Stimulated activated CD8-positive, alpha-beta memory T cell treated with anti-CD3 and anti-CD28 coated beads, Interleukin-7, amount 100 ng/mL, for 48 hours (primary cell): ENCODE measurements around the gene MRPL38.
A peak's percentile ranks its signal among the peaks of the same experiment; 100 is the strongest.
"Not testable (repeated sequence)": the region's sequence is repeated elsewhere in the genome, so short reads cannot be mapped to it uniquely, and the experiment has no call there.

Experiments
- DNase-seq, 2 donors: peaks; one replicate each; pipeline ENCODE4 v3.0.0-alpha.2; 2020; ENCODE audit warnings: low read depth in 1 of 2; ENCODE audit errors: extremely low read depth in 1 of 2

Gene MRPL38

DNA sequence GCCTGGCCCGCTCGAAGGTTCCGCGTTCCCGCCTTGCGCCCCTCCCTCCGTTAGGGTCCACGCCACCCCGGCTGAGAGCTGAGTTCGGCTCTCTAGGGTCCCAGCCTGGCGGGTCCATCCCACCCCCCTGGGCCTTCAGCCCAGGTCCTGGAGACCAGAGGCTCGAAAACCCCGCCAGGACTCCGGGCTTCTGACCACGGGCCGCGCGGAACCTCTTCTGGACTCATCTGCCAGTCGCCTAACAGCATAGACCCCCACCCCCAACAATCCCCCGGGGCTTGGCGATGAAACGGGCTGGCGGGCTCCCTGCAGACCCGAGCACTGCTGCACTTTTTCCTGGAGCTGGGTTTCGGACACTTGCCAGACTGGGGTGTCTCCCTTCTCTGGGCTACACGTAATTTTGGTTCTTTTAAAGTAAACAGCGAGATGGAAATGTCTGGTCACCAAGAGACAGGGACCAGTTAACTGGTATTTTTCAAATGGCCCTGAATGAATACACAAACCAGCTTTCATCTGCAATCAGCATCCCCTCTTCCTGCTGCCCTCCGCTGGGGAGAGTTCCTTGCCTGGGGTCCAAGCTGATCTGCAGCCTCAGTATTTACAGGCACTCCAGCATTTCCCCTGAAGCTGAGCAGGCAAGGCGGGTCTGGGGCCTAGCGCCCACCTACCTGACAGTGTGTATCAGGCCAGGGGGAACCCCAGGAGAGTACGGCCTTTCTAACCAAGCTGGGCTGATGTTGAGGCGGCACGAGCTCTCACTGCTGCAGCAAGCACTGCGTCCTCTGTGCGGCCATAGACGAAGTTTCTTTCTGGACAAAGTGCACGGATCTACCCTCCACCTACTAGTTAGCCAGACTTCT is 7.3 kb downstream of the MRPL38 start:
- no peak for DNase-seq

DNA sequence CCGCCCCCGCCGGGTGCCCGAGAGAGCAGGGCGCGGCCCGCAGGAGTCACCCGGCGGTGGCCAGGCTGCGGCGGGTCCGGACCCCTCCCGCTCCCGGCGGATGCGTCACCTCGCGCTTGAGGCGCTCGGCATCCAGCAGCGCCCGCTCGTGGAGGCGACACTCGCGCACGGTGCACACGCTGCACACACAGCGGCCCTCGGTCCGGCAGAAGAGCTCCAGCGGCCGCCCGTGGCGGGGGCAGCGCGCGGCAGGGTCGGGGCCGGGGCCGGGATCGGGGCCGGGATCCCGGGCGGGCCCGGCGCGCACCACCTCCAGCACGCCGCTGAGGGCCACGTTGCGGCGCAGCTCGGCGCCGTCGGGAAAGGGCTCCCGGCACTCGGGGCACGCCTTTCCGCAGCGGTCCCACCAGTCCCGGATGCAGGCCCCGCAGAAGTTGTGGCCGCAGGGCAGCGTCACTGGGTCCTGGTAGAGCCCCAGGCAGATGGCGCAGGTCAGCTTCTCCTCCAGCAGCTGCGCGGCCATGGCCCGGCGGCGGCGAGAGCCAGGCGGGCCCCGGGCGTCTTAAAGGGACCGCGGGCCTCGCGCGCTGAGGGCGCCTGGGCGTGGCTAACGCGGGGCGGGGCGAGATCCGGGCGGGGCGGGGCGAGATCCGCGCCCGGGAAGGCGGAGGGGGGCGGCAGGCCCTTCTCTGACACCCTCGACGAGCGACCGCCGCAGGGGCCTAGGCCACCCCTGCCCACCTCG is 8.1 kb downstream of the MRPL38 start, which contains the start of gene TRIM65:
Gene TRIM65 (minus strand): TSS at position 537 of the 745 bp plus-strand sequence. CDS start 14 bp downstream, at position 523.
- peak; percentile 72 to 73 for DNase-seq

GRCh38 chr17:75895370-75896155 is 9.1 kb downstream of the MRPL38 start:
- DNase-seq: no peak

DNA sequence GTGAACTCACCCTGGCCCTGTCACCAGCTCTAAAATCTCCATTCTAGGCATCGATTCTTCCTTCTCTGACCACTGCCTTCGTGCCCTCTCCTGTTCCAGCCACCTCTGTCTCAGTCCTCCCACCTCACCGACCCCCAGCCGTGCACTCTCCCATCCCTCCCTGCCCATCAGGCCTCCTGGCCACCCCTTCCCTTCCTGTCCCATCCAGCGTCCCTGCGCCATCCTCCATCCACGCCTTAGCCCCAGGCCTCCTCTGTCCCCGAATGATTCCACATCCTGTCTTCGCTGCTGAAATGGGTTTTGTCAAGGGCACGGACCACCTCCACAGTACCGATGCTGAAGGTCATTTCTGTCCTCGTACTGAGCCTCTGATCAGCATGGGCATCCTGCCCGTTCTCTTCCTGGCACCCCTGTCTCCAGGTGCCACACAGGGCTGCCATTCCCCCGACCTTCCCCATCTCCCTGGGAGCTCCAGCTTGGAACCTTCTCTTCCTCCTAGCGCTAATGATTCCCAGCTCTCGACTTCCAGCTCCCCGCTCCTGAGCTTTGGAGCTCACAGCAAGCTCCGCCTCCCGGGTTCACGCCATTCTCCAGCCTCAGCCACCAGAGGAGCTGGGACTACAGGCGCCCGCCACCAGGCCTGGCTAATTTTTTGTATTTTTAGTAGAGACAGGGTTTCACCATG is 10.5 kb downstream of the MRPL38 start:
- DNase-seq: no peak

- no peak for DNase-seq
These were observed 11.2 kb downstream of the MRPL38 start for GRCh38 chr17:75893305-75894048.

DNA sequence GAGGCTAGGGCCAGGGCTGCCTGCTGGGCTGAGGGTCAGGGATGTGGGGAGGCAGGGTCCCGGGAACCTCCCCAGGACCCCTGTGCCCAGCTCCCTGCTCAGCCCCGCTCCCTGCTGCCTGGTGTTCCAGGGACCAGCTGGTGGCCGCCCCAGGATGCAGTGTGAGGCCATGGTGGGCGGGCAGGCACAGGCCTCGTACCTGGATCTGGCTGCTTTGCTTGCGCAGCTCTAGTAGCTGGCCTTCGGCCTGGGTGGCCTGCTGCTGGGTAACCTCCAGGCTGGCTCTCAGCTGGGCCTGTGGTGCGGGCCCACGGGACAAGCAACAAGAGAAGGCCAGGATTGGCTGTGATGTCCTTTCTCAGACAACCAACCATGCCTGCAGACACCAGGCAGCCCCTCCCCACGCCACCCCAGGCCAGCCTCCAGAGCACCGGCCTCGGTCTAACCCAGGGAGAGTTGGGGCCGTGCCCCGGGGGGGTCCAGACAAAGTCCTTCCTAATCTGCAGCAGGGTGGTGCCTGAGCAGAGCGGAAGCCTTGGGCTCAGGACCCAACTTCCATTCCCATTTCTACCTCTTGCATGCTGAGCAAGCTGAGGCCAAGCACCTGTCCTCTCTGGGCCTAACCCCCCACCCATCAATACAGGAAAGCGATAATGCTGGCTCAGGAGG is 12.0 kb downstream of the MRPL38 start:
- no peak for DNase-seq

GRCh38 chr17:75891605-75892555 is 12.8 kb downstream of the MRPL38 start:
- no peak for DNase-seq

DNA sequence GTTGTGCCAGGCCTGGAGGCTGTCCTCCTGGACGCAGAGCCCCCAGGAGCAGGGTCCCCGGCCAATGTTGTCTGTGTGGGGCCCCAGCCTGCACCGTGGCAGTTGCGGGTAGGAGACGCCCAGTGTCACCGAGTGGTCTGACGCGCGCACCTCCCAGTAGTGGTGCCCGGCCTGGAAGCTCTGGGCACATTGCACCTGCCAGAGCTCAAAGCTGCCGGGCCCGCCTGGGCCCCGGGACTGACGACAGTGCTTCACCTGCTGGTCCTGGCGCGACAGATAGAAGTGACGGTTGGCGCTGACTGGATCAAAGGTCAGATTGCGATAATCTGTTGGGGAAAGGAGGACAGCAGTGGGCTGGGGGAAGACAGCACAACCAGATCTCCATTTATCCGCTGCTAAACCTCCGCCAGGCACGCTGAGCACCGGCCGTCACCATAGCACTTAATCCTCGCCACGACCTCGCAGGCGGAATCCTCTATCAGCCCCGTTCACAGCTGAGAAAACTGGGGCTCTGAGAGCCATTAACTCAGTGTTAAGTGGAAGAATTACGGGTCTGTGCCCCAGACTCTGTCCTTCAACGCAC is 13.6 kb downstream of the MRPL38 start:
- DNase-seq: no peak

- DNase-seq: no peak
These were observed 15.2 kb downstream of the MRPL38 start for GRCh38 chr17:75889454-75889853.

DNA sequence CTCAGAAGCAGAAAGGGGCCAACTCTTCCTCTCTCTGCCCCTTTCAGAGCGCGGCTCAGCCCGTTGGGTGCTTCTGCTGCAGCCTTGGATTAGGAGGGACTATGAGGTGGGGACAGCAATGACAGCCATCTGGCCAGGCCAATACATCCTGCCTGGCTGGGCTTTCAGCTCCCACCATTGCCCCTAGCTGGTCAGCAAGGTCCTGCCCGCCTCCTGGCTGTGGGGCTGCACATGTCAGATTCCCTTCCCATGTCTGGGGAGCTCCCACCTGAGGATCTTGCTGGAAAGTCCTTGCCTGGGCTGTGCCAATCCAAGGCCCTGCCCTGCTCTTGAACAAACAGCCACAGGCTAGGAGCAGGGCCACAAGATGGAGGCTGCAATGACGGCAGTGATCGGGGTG is 16.2 kb downstream of the MRPL38 start:
- no peak for DNase-seq

- DNase-seq: not testable (repeated sequence)
These were observed 18.8 kb downstream of the MRPL38 start for GRCh38 chr17:75885860-75886259.

GRCh38 chr17:75885431-75885830 is 19.3 kb downstream of the MRPL38 start:
- DNase-seq: no peak

DNA sequence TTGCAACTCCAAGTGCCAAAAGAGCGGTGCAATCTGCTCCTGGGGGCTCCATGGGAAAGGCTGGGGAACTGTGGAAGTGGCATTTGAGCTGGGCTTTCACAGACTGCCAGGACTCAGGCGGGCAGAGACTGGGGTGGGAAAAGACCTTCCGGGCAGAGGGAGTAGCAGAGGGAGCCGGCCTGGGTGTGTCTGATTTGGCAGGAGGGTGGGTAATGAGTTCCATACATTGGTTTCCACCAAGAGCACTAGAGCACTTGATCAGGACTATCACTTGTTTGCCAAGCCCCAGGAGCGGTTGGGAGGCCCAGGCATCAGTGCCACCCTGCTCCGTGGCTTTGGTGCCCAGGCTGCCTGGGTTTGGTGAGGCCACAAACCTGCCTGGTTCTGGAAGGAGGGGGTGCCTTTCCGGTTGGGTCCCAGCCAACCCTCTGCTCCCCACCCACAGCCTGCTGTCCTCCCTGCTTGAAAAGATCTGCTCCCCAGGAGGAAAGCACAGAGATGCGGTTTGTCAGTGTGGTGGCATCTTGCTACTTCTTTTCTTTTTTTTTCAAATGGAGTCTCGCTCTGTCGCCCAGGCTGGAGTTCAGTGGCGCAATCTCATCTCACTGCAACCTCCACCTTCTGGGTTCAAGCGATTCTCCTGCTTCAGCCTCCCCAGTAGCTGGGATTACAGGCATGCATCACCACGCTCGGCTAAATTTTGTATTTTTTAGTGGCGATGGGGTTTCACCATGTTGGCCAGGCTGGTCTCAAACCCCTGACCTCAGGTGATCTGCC is 22.8 kb downstream of the MRPL38 start:
- no peak for DNase-seq

DNA sequence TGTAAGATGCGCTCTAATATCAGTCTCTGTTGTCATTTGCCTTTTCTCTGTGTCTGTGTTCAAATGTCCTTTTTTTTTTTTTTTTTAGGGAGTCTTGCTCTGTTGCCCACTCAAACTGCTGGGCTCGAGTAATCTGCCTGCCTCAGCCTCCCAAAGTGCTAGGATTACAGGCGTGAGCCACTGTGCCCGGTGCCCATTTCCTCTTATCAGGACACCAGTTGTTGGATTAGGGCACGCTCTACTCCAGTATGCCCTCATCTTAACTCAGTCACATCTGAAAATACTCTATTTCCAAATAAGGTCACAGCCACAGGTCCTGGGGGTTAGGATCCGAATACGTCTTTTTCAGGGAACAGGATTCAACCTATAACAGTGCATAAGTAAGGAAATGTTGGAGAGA is 24.4 kb downstream of the MRPL38 start:
- no peak for DNase-seq

DNA sequence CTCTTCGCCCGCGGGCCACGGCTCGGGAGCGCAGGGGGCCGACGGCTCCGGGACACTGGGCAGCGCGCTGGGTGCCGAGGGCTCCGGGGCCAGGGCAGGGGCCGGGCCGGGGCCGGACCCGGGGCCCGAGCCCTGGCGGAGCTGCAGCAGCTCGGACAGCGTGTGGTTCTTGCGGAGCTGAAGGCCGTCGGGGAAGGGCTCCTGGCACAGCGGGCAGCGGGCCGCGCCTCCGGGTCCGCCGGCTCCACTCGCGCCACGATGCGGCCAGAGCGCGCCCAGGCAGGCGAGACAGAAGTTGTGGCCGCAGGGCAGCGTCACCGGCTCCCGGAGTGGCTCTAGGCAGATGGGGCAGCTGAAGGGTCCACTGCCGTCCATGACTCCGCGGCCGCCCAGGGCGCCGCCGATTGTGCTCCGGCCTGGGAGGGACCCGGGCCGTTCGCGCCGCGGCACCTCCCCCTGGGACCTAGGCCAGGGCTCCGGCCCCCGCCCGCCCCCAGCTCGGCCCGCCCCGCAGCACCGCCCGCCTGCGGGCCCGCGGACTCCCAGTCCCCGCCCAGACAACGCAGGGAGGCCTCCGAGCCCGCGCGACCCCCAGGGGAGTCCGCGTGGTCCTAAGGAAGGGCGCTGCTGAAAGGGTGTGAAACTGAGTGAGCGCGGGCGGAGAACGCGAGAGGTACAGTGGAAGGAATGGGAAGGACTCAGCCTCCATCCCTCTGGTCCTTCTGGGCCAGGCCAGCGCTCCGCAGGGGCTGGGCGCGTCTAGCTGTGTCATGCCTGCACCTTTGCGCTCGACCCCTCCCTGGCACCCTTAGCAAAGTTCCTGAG is 26.3 kb downstream of the MRPL38 start, which contains the start of gene TRIM47:
Gene TRIM47 (minus strand): TSS at position 408 of the 825 bp plus-strand sequence. CDS start 33 bp downstream, at position 375.
- DNase-seq: no peak

DNA sequence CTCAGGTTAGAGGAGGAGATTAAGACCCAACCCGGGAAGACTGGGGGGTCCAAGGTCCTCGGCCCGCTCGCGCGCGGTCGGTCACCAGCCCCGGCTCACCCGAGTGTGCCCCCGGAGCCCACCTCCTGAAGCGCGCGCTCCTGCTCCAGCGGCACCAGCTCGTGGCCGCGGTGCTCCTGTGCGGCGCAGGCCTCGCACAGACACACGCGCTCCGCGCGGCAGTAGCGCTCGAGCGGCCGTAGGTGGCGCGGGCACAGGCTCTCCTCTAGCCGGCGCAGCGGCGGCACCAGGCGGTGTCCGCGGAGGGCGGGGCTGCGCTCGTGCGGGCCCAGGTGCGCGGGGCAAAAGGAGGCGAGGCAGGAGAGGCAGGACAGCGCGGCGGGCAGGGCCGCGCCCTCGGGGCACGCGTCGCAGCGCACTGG is 26.9 kb downstream of the MRPL38 start:
- DNase-seq: peak in 1 of 2 donors; percentile 47
